ENCODE results near the gene GULP1.

Gene GULP1

GRCh38 chr2:188278388-188279092 is 13.1 kb upstream of the GULP1 start:
- Histone ChIP-seq H3K27ac (ENCODE audit: low read depth, low read length) (no peak overlapping the region), H3K9me3 (ENCODE audit: control insufficient read depth, insufficient read depth, low read length) (no peaks in the 10 kb centered on the region), H4K20me1 (ENCODE audit: control insufficient read depth, insufficient read depth, low read depth, low read length) (no peaks in the 10 kb centered on the region), H3K27me3 (ENCODE audit: control insufficient read depth, low read length) (no peaks in the 10 kb centered on the region), H3K36me3 (ENCODE audit: control insufficient read depth, low read length) (no peaks in the 10 kb centered on the region), H3K4me2 (ENCODE audit: low read length) (no peak overlapping the region), H3K4me1 (ENCODE audit: control insufficient read depth, low read length) (no peaks in the 10 kb centered on the region), H3K9me2 (replicated peaks; ENCODE audit: control insufficient read depth, low read length) (no peaks in the 10 kb centered on the region), H3K79me2 (ENCODE audit: control insufficient read depth, low read length) (no peaks in the 10 kb centered on the region), H3F3A (ENCODE audit: control insufficient read depth, insufficient read depth) (no peaks in the 10 kb centered on the region), H3K4me3 (ENCODE audit: low read length) (no peak overlapping the region)
- no peak for TF ChIP-seq EZH2phosphoT487 (IDR thresholded peaks at IDR 0.05; ENCODE audit: borderline replicate concordance, low read length)
- no peak for TF ChIP-seq CTCF (IDR thresholded peaks at IDR 0.05; ENCODE audit: low read depth, low read length, poor library complexity, severe bottlenecking)

GRCh38 chr2:188279093-188279445 is 12.6 kb upstream of the GULP1 start:
- no peak overlapping the region for H3K27ac ChIP-seq (ENCODE audit: low read depth, low read length)
- H3K27me3 ChIP-seq (ENCODE audit: control insufficient read depth, low read length): no peaks in the 10 kb centered on the region
- no peaks in the 10 kb centered on the region for H3K4me1 ChIP-seq (ENCODE audit: control insufficient read depth, low read length)
- no peaks in the 10 kb centered on the region for H3K36me3 ChIP-seq (ENCODE audit: control insufficient read depth, low read length)
- H4K20me1 ChIP-seq (ENCODE audit: control insufficient read depth, insufficient read depth, low read depth, low read length): no peaks in the 10 kb centered on the region
- H3K4me2 ChIP-seq (ENCODE audit: low read length): no peak overlapping the region
- no peak overlapping the region for H3K4me3 ChIP-seq (ENCODE audit: low read length)
- no peaks in the 10 kb centered on the region for H3K9me3 ChIP-seq (ENCODE audit: control insufficient read depth, insufficient read depth, low read length)
- no peaks in the 10 kb centered on the region for H3K9me2 ChIP-seq (replicated peaks; ENCODE audit: control insufficient read depth, low read length)
- H3K79me2 ChIP-seq (ENCODE audit: control insufficient read depth, low read length): no peaks in the 10 kb centered on the region
- no peaks in the 10 kb centered on the region for H3F3A ChIP-seq (ENCODE audit: control insufficient read depth, insufficient read depth)
- TF ChIP-seq EZH2phosphoT487 (IDR thresholded peaks at IDR 0.05; ENCODE audit: borderline replicate concordance, low read length) (no peak), CTCF (IDR thresholded peaks at IDR 0.05; ENCODE audit: low read depth, low read length, poor library complexity, severe bottlenecking) (no peak)

GRCh38 chr2:188280811-188281222 is 10.9 kb upstream of the GULP1 start:
- no peaks in the 10 kb centered on the region for H3K27me3 ChIP-seq (ENCODE audit: control insufficient read depth, low read length)
- no peaks in the 10 kb centered on the region for H3K79me2 ChIP-seq (ENCODE audit: control insufficient read depth, low read length)
- no peaks in the 10 kb centered on the region for H3K4me1 ChIP-seq (ENCODE audit: control insufficient read depth, low read length)
- no peaks in the 10 kb centered on the region for H3K9me2 ChIP-seq (replicated peaks; ENCODE audit: control insufficient read depth, low read length)
- TF ChIP-seq EZH2phosphoT487 (IDR thresholded peaks at IDR 0.05; ENCODE audit: borderline replicate concordance, low read length): no peak
- no peak for TF ChIP-seq CTCF (IDR thresholded peaks at IDR 0.05; ENCODE audit: low read depth, low read length, poor library complexity, severe bottlenecking)
- H3F3A ChIP-seq (ENCODE audit: control insufficient read depth, insufficient read depth): no peaks in the 10 kb centered on the region
- no peaks in the 10 kb centered on the region for H3K36me3 ChIP-seq (ENCODE audit: control insufficient read depth, low read length)
- H3K27ac ChIP-seq (ENCODE audit: low read depth, low read length): no peak overlapping the region
- no peaks in the 10 kb centered on the region for H4K20me1 ChIP-seq (ENCODE audit: control insufficient read depth, insufficient read depth, low read depth, low read length)
- H3K4me3 ChIP-seq (ENCODE audit: low read length): no peak overlapping the region
- no peak overlapping the region for H3K4me2 ChIP-seq (ENCODE audit: low read length)
- H3K9me3 ChIP-seq (ENCODE audit: control insufficient read depth, insufficient read depth, low read length): no peaks in the 10 kb centered on the region
